Measurements from ENCODE around the gene NOP9.

The NOP9 gene

GRCh38 chr14:24262821-24263733, 36.6 kb upstream of the NOP9 start, which contains the start of gene TGM1:
TSS of gene TGM1 (minus strand) at chr14:24263177. CDS start at chr14:24262352, 825 bp downstream.
- DNase-seq (ENCODE audit: low spot score) = no peak

GRCh38 chr14:24263848-24264247, 35.8 kb upstream of the NOP9 start:
- DNase-seq (ENCODE audit: low spot score) = no peak

GRCh38 chr14:24264298-24264697, 35.4 kb upstream of the NOP9 start:
- no peak for DNase-seq (ENCODE audit: low spot score)

- no peak for DNase-seq (ENCODE audit: low spot score)
Observed at GRCh38 chr14:24266344-24267244, 33.1 kb upstream of the NOP9 start.

GRCh38 chr14:24267516-24267915, 32.1 kb upstream of the NOP9 start:
- no peak for DNase-seq (ENCODE audit: low spot score)

- DNase-seq (ENCODE audit: low spot score) = no peak
Observed at GRCh38 chr14:24268225-24268624, 31.4 kb upstream of the NOP9 start.

- DNase-seq (ENCODE audit: low spot score) = no peak
Observed at GRCh38 chr14:24269368-24269767, 30.3 kb upstream of the NOP9 start.

GRCh38 chr14:24269910-24270536, 29.6 kb upstream of the NOP9 start:
- DNase-seq (ENCODE audit: low spot score) = no peak

GRCh38 chr14:24270537-24271133, 29.0 kb upstream of the NOP9 start:
- no peak for DNase-seq (ENCODE audit: low spot score)

GRCh38 chr14:24271134-24271833, 28.4 kb upstream of the NOP9 start, which contains the start of gene RABGGTA:
TSS of gene RABGGTA (minus strand) at chr14:24271597. CDS start at chr14:24271115, 482 bp downstream.
- peak; percentile 96 for DNase-seq (ENCODE audit: low spot score)

GRCh38 chr14:24271834-24272263, 27.8 kb upstream of the NOP9 start:
- no peak for DNase-seq (ENCODE audit: low spot score)

GRCh38 chr14:24272467-24272866, 27.2 kb upstream of the NOP9 start:
- no peak for DNase-seq (ENCODE audit: low spot score)

GRCh38 chr14:24273422-24273998, 26.1 kb upstream of the NOP9 start:
- DNase-seq (ENCODE audit: low spot score) = peak; percentile 39

GRCh38 chr14:24274101-24274543, 25.5 kb upstream of the NOP9 start:
- peak; percentile 74 for DNase-seq (ENCODE audit: low spot score)

GRCh38 chr14:24277071-24277470, 22.6 kb upstream of the NOP9 start:
- DNase-seq (ENCODE audit: low spot score) = no peak

- peak; percentile 37 for DNase-seq (ENCODE audit: low spot score)
Observed at GRCh38 chr14:24277606-24278321, 21.9 kb upstream of the NOP9 start.

GRCh38 chr14:24278424-24278823, 21.2 kb upstream of the NOP9 start:
- no peak for DNase-seq (ENCODE audit: low spot score)

- peak; percentile 64 for DNase-seq (ENCODE audit: low spot score)
Observed at GRCh38 chr14:24279301-24280186, 20.1 kb upstream of the NOP9 start.
